ENCODE data around the gene CACNG8.
"Not testable (repeated sequence)": the region's sequence is repeated elsewhere in the genome, so short reads cannot be mapped to it uniquely, and the experiment has no call there.

DNA sequence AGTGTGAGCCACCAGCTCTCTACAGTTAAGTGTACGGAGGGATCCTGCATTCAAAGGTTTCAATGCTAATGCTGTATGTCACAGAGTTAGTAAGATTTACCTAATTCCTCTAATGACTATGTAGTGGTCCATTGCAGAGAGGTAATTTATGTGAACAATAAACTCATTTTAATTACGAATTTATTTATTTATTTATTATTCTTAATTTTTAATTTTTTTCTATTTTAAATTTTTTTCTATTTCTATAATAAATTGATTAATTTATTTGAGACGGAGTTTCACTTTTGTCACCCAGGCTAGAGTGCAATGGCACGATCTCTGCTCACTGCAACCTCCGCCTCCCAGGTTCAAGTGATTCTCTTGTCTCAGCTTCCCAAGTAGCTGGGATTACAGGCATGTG lies 14.1 kb upstream of the CACNG8 start:
- TF ChIP-seq, protein P1, sequence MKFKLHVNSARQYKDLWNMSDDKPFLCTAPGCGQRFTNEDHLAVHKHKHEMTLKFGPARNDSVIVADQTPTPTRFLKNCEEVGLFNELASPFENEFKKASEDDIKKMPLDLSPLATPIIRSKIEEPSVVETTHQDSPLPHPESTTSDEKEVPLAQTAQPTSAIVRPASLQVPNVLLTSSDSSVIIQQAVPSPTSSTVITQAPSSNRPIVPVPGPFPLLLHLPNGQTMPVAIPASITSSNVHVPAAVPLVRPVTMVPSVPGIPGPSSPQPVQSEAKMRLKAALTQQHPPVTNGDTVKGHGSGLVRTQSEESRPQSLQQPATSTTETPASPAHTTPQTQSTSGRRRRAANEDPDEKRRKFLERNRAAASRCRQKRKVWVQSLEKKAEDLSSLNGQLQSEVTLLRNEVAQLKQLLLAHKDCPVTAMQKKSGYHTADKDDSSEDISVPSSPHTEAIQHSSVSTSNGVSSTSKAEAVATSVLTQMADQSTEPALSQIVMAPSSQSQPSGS (CRISPR knock-in tag; IDR thresholded peaks at IDR 0.05; ENCODE audit: borderline replicate concordance, low read depth): not testable (repeated sequence)
- TF ChIP-seq, protein P2, sequence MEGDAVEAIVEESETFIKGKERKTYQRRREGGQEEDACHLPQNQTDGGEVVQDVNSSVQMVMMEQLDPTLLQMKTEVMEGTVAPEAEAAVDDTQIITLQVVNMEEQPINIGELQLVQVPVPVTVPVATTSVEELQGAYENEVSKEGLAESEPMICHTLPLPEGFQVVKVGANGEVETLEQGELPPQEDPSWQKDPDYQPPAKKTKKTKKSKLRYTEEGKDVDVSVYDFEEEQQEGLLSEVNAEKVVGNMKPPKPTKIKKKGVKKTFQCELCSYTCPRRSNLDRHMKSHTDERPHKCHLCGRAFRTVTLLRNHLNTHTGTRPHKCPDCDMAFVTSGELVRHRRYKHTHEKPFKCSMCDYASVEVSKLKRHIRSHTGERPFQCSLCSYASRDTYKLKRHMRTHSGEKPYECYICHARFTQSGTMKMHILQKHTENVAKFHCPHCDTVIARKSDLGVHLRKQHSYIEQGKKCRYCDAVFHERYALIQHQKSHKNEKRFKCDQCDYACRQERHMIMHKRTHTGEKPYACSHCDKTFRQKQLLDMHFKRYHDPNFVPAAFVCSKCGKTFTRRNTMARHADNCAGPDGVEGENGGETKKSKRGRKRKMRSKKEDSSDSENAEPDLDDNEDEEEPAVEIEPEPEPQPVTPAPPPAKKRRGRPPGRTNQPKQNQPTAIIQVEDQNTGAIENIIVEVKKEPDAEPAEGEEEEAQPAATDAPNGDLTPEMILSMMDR (IDR thresholded peaks at IDR 0.05): not testable (repeated sequence)
- TF ChIP-seq FOXK1 (CRISPR knock-in tag; IDR thresholded peaks at IDR 0.05); SP1 (CRISPR knock-in tag; conservative IDR thresholded peaks at IDR 0.05): not testable (repeated sequence)
- TF ChIP-seq, protein P3, sequence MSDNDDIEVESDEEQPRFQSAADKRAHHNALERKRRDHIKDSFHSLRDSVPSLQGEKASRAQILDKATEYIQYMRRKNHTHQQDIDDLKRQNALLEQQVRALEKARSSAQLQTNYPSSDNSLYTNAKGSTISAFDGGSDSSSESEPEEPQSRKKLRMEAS (CRISPR knock-in tag; IDR thresholded peaks at IDR 0.05): not testable (repeated sequence)
- TF ChIP-seq, protein P4, sequence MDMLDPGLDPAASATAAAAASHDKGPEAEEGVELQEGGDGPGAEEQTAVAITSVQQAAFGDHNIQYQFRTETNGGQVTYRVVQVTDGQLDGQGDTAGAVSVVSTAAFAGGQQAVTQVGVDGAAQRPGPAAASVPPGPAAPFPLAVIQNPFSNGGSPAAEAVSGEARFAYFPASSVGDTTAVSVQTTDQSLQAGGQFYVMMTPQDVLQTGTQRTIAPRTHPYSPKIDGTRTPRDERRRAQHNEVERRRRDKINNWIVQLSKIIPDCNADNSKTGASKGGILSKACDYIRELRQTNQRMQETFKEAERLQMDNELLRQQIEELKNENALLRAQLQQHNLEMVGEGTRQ (CRISPR knock-in tag; IDR thresholded peaks at IDR 0.05): not testable (repeated sequence)

All from WTC11 (cell line).